ENCODE measurements around the gene SLC26A11.
"Not testable (repeated sequence)": the region's sequence is repeated elsewhere in the genome, so short reads cannot be mapped to it uniquely, and the experiment has no call there.

Gene SLC26A11

DNA sequence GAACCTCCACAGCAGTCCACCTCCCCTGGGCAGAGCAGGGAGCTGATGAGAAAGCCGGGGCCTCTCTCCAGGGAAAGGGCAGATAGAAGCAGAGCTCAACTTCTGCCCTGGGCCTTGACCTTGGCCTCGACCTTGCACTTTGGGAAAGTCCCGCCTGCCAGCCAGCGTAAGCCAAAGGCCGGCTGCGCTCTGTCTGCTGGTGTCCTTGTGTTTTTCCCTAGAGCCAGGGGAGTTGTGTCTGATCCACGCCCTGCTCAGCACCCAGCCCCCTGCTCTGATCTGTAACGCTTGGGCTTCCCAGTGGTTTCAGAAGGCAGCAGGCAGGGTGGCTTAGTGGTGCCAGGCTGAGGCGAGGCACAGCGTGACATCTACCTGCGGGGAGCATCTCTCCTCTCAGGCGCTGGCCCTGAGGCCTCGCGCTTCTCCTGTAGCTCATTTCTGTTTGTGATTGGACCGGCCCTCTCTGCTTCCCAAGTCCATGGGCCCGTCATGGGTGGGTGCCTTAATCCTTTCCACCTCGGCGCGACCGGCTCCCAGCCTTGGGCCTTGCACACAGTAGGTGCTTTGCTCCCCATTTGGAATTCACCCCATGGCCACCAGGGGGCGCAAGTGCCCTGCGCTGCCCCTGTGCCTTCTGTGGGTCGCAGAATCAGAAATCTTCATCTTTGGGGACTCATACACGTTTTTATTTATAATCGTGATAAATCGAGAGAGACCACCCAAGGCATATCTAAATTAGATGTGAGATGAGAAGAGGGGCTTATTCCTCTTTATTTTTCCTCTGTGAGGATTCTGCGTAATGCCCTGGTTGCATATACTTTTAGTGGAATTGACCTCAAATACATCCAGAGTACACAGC, 24.3 kb upstream of the SLC26A11 start:
- no peak overlapping the region for H3K27ac ChIP-seq
- peaks cover 3% of the 10 kb centered on the region for H3K27me3 ChIP-seq
- no peaks in the 10 kb centered on the region for H3K36me3 ChIP-seq
- TF ChIP-seq Cebpa-rat (IDR thresholded peaks at IDR 0.05), result no peak
- H3K4me2 ChIP-seq, result no peak overlapping the region
- peaks cover 14% of the 10 kb centered on the region for H3K4me1 ChIP-seq
- H3K9me3 ChIP-seq, result no peaks in the 10 kb centered on the region
- no peak overlapping the region for H3K4me3 ChIP-seq
- H3K9ac ChIP-seq, result no peak overlapping the region
- H4K20me1 ChIP-seq, result no peaks in the 10 kb centered on the region

DNA sequence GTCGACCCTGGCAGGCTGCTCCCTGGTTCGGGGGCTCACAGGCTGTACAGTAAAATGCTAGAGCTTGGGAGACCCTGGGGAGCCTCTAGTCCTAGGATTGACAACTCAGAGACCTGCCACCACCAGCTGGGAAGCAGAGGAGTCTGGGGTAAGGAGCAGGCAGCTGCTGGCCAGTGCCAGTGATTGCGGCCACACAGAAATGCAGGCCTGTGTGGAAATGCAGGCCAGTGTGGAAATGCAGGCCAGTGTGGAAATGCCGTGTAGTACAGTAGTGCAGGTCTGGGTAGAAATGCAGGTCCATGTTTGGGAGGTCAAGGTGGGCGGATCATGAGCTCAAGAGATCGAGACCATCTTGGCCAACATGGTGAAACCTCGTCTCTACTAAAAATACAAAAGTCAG, 23.6 kb upstream of the SLC26A11 start:
- no peaks in the 10 kb centered on the region for H4K20me1 ChIP-seq
- H3K9me3 ChIP-seq, result no peaks in the 10 kb centered on the region
- H3K4me2 ChIP-seq, result no peak overlapping the region
- H3K4me3 ChIP-seq, result no peak overlapping the region
- TF ChIP-seq Cebpa-rat (IDR thresholded peaks at IDR 0.05), result no peak
- no peak overlapping the region for H3K27ac ChIP-seq
- peaks cover 8% of the 10 kb centered on the region for H3K4me1 ChIP-seq
- H3K9ac ChIP-seq, result no peak overlapping the region
- H3K36me3 ChIP-seq, result no peaks in the 10 kb centered on the region
- H3K27me3 ChIP-seq, result no peaks in the 10 kb centered on the region; the same call in 1 of the 2 replicates

DNA sequence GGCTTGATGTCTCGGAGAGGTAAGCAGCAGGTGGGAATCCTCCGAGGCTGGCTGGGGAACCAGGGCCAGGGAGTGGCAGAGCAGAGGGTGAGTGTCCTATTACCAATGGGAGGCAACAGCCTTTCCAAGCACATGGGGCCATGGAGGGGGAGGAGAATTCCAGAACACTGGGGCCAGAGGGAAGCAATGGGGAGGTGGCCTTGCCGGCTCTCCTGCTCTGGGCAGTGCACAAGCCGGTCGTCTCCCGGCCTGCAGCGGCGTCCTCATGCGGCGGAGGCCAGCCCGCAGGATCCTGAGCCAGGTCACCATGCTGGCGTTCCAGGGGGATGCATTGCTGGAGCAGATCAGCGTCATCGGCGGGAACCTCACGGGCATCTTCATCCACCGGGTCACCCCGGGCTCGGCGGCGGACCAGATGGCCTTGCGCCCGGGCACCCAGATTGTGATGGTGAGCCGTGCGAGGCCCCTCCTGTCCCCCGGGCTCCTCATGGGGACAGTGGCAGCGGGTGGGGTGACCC, 22.0 kb upstream of the SLC26A11 start:
- no peak overlapping the region for H3K4me2 ChIP-seq
- H4K20me1 ChIP-seq, result no peaks in the 10 kb centered on the region
- H3K9ac ChIP-seq, result no peak overlapping the region
- no peaks in the 10 kb centered on the region for H3K4me1 ChIP-seq
- H3K36me3 ChIP-seq, result no peaks in the 10 kb centered on the region
- no peak for TF ChIP-seq Cebpa-rat (IDR thresholded peaks at IDR 0.05)
- no peak overlapping the region for H3K4me3 ChIP-seq
- H3K9me3 ChIP-seq, result no peaks in the 10 kb centered on the region
- no peak overlapping the region for H3K27ac ChIP-seq
- H3K27me3 ChIP-seq, result no peaks in the 10 kb centered on the region

DNA sequence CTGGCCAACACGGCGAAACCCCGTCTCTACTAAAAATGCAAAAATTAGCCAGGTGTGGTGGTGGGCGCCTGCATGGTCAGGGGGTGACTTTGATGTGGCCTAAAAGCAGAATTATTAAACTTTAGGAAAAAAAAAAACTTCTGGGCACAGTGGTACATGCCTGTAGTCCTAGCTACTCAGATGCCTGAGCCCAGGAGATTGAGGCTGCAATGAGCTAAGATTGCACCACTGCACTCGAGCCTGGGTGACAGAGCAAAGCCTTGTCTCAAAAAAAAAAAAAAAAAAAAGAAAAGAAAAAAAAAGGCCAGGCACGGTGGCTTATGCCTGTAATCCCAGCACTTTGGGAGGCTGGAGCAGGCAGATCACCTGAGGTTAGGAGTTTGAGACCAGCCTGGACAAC, 20.9 kb upstream of the SLC26A11 start:
- H3K4me1 ChIP-seq, H3K27me3 ChIP-seq, H3K27ac ChIP-seq, H3K9ac ChIP-seq, H3K9me3 ChIP-seq, H4K20me1 ChIP-seq, H3K36me3 ChIP-seq, H3K4me3 ChIP-seq, H3K4me2 ChIP-seq: not testable (repeated sequence)

DNA sequence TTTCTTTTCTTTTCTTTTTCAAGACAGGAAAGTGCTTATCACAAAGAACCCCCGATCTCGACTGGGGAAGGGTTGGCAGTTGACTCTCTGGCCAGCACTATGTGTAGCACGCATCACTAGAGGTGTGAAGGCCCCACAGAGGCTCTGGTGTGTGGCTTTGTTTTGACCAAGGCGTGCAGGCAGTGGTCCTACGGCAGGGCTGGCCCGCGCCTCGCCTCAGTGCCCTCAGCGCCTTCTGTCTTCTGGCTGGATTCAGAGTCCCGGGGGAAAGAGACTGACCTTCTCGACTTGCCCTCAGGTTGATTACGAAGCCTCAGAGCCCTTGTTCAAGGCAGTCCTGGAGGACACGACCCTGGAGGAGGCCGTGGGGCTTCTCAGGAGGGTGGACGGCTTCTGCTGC, 18.8 kb upstream of the SLC26A11 start:
- H4K20me1 ChIP-seq, result no peaks in the 10 kb centered on the region
- no peak overlapping the region for H3K9ac ChIP-seq
- H3K4me2 ChIP-seq, result no peak overlapping the region
- H3K36me3 ChIP-seq, result no peaks in the 10 kb centered on the region
- no peaks in the 10 kb centered on the region for H3K9me3 ChIP-seq
- no peak for TF ChIP-seq Cebpa-rat (IDR thresholded peaks at IDR 0.05)
- H3K4me1 ChIP-seq, result 0 out of 2 replicates have a peak, but pooled peaks cover 9% of the 10 kb centered on the region
- no peaks in the 10 kb centered on the region for H3K27me3 ChIP-seq
- no peak overlapping the region for H3K4me3 ChIP-seq
- no peak overlapping the region for H3K27ac ChIP-seq

DNA sequence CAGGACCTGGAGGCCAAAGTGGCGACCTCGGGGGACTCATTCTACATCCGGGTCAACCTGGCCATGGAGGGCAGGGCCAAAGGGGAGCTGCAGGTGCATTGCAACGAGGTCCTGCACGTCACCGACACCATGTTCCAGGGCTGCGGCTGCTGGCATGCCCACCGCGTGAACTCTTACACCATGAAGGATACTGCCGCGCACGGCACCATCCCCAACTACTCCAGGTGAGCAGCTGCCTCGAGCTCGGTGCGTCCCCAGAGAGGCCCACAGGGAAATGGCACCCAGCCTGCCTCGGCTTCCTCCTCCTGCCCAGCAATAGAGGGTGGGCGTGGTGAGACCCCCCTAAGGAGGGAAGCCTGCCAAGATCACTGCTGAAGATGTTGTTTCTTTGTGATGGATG, 18.0 kb upstream of the SLC26A11 start:
- H3K9me3 ChIP-seq, result no peaks in the 10 kb centered on the region
- no peak for TF ChIP-seq Cebpa-rat (IDR thresholded peaks at IDR 0.05)
- no peaks in the 10 kb centered on the region for H3K27me3 ChIP-seq

DNA sequence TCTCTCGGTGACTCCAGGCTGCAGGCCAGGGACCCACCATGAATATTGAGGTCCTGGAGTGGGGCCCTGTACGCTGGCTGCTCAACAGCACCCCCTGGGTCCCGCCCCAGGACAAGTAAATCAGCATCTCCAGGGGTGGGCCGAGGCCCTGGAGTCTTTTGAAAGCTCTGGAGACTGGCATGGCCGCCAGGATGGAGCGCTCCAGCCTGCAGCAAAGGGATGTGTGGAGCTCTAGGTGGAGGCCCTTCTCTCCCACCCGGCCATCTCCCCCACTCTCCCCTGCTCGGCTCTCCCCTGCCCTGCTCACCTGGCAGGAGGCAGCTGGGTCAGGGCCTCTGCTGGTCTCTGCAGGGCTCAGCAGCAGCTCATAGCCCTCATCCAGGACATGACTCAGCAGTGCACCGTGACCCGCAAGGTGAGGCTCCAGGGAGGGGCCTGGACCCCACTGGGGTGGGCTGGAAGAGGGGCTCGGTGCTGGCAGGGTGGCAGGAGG, 16.7 kb upstream of the SLC26A11 start:
- no peaks in the 10 kb centered on the region for H3K9me3 ChIP-seq
- H3K27ac ChIP-seq, result no peak overlapping the region
- no peak overlapping the region for H3K4me3 ChIP-seq
- no peak overlapping the region for H3K9ac ChIP-seq
- no peaks in the 10 kb centered on the region for H4K20me1 ChIP-seq
- TF ChIP-seq Cebpa-rat (IDR thresholded peaks at IDR 0.05), result no peak
- H3K36me3 ChIP-seq, result no peaks in the 10 kb centered on the region
- 0 out of 2 replicates have a peak, but pooled peaks cover 9% of the 10 kb centered on the region for H3K4me1 ChIP-seq
- no peak overlapping the region for H3K4me2 ChIP-seq
- H3K27me3 ChIP-seq, result no peaks in the 10 kb centered on the region

More for the DNA sequence above, 18.0 kb upstream of the SLC26A11 start:
- Histone ChIP-seq H3K36me3 (no peaks in the 10 kb centered on the region), H3K4me2 (no peak overlapping the region), H3K4me3 (no peak overlapping the region), H4K20me1 (no peaks in the 10 kb centered on the region), H3K9ac (no peak overlapping the region), H3K4me1 (0 out of 2 replicates have a peak, but pooled peaks cover 9% of the 10 kb centered on the region), H3K27ac (no peak overlapping the region)

DNA sequence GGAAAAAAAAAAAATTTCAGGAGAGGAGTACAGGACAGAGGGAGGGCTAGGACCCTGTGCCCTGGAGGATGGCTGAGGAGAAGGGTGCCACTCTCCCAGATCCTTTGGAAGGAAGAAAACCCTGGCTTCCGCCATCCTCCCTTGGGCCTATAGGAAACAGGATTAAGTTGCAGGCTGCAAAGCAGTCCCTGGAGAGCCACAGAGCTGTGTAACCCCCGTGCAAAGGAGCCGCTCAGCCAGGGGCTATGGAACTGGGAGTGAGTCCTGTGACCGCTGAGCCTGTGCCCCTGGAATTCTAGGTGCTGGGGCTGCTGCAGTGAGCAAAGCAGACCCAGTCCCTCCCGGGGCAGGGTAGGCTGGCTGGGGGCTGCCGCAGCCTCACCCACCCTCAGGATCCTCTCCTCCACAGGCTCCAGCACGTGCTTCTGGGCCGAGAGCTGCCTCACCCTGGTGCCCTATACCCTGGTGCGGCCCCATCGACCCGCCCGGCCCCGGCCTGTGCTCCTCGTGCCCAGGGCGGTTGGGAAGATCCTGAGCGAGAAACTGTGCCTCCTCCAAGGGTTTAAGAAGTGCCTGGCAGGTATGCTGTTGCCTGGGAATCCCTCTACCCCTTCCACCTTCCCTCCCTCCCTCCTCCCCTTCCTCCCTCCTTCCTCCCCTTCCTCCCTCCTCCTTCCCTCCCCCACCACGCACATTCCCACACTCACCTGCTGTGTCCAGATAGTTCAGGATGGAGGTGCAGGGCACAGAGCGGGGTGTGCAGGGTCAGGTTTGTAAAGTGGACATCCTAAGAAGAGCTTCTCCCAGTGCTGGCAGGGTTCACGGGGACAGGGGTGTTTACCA, 15.4 kb upstream of the SLC26A11 start:
- Histone ChIP-seq H3K4me1 (0 out of 2 replicates have a peak, but pooled peaks cover 9% of the 10 kb centered on the region), H3K27ac (no peak overlapping the region), H3K4me3 (no peak overlapping the region), H4K20me1 (no peaks in the 10 kb centered on the region), H3K9ac (no peak overlapping the region), H3K4me2 (no peak overlapping the region), H3K36me3 (no peaks in the 10 kb centered on the region), H3K27me3 (no peaks in the 10 kb centered on the region), H3K9me3 (no peaks in the 10 kb centered on the region)
- no peak for TF ChIP-seq Cebpa-rat (IDR thresholded peaks at IDR 0.05)

DNA sequence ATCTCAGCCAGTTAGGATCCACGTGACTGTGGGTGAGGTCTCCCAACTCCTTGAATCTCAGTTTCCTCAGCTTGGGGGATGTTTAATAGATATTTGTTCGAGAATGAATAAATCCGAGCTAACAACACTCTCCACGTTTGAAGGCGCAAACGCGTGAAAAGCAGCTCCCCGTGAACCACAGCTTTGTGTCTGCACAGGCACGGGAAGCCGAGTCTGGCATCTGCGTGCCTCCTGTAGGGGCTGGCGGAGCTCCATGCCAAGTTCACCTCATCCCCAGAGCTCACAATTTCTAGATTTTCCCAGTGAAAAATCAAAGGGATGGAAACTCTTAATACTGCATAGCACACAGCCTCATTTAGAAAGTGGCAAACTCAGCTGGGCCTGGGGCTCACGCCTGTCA, 14.4 kb upstream of the SLC26A11 start:
- no peak overlapping the region for H3K4me2 ChIP-seq
- H3K4me1 ChIP-seq, result 0 out of 2 replicates have a peak, but pooled peaks cover 9% of the 10 kb centered on the region
- no peaks in the 10 kb centered on the region for H3K27me3 ChIP-seq
- no peak overlapping the region for H3K4me3 ChIP-seq
- no peaks in the 10 kb centered on the region for H4K20me1 ChIP-seq
- no peak for TF ChIP-seq Cebpa-rat (IDR thresholded peaks at IDR 0.05)
- no peak overlapping the region for H3K27ac ChIP-seq
- H3K36me3 ChIP-seq, result no peaks in the 10 kb centered on the region
- H3K9me3 ChIP-seq, result no peaks in the 10 kb centered on the region
- H3K9ac ChIP-seq, result no peak overlapping the region

DNA sequence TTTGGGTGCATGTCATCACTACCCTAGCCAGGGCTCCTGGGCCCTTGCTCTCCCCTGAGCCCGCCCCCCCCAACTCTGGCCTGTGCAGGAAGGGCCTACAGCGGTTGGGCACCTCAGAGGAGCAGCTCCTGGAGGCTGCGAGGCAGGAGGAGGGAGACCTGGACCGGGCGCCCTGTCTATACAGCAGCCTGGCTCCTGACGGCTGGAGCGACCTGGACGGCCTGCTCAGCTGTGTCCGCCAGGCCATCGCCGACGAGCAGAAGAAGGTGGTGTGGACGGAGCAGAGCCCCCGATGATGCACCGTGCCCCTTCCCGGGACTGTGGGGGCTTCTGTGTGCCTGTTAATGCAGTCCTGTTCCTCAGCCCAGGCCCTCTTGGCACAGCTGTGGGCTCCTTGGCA, 12.2 kb upstream of the SLC26A11 start:
- Histone ChIP-seq H3K4me2 (no peak overlapping the region), H3K9me3 (no peaks in the 10 kb centered on the region), H3K36me3 (no peaks in the 10 kb centered on the region), H3K9ac (no peak overlapping the region), H4K20me1 (no peaks in the 10 kb centered on the region), H3K27ac (no peak overlapping the region), H3K4me3 (no peak overlapping the region), H3K4me1 (peaks cover 12% of the 10 kb centered on the region), H3K27me3 (no peaks in the 10 kb centered on the region)
- TF ChIP-seq Cebpa-rat (IDR thresholded peaks at IDR 0.05), result no peak

All from BLaER1 (cell line).